Vagina (tissue), 2 donors: ENCODE results near the gene VAV3.

Experiments
- CTCF ChIP-seq, 3 experiments: fragments of 450-650 bp in 2 of 3; fragments of 200-600 bp in 1 of 3; sonication (generic) in 1 of 3; IDR thresholded peaks; one replicate each; pipeline ENCODE4 v1.5.1; 2017 to 2019; ENCODE audit warnings: antibody characterized with exemption in 3 of 3, mild to moderate bottlenecking in 2 of 3, moderate library complexity in 2 of 3
- POLR2A ChIP-seq, 2 donors: fragments of 450-650 bp; IDR thresholded peaks; one replicate each; pipeline ENCODE4 v1.6.1; 2017; ENCODE audit warnings: antibody characterized with exemption in 2 of 2, mild to moderate bottlenecking in 2 of 2, moderate library complexity in 2 of 2
- POLR2AphosphoS5 ChIP-seq, 2 donors: sonication (generic); formaldehyde crosslinking; IDR thresholded peaks; one replicate each; pipeline ENCODE4 v1.9.0; 2017; ENCODE audit warnings: antibody characterized with exemption in 2 of 2, mild to moderate bottlenecking in 2 of 2, low read depth in 1 of 2; ENCODE audit not compliant: insufficient read depth in 1 of 2

DNA sequence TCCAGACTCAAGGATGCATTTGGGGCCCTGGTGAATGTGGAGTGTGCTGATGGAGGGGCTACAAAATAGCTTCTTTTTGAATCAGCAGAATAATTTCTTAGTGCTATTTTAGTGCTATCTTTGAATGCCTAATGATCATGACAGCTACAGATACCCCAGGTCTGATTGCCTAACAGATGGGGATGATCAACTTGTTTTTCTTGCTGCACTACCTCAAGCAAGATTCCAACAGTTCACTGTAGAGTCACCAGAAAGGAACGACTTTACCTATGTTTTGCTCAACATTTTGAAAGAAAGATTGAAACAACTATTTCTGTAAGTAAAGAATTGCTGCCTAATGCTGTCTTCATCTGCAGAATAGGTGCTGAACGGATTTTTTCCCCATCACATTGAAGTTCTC lies 42.6 kb upstream of the VAV3 start:
- TF ChIP-seq CTCF (IDR thresholded peaks at IDR 0.05) (no peak), POLR2AphosphoS5 (IDR thresholded peaks at IDR 0.05; ENCODE audit: insufficient read depth in 1 of 2, low read depth in 1 of 2) (no peak), POLR2A (IDR thresholded peaks at IDR 0.05) (no peak)
